HepG2 (cell line): ENCODE data around the gene DFFA. TPM values are rescaled to one million over a fixed set of nuclear protein-coding genes. Genes with fewer than 3 reads are reported as not detected.
A peak's percentile ranks its signal among the peaks of the same experiment; 100 is the strongest.

ENCODE experiments used
- ATAC-seq: fragments of 200-7000 bp; cut with Tn5 transposase; 3 replicates; pipeline ENCODE4 v1.9.1; 2020; ENCODE audit warnings: mild to moderate bottlenecking, moderate library complexity
- BruUV-seq: library from RNA; stranded (reverse); fragments of 400-500 nt; replicated peaks from 2 replicates; lab custom pipeline; 2021; lab: Mats Ljungman, UMichigan
- CTCF ChIA-PET: fragments of 300-600 bp; formaldehyde crosslinking; extraction: SDS; loops from one replicate; lab custom pipeline; 2021; ENCODE audit warnings: low total read pairs, inconsistent platforms, low intra/inter-chr PET ratio; lab: Yijun Ruan, JAX
- POLR2A ChIA-PET: fragments of 350-600 bp; sonication (Branson Sonifier 250); formaldehyde crosslinking; loops from one replicate; lab custom pipeline; 2020; ENCODE audit warnings: antibody characterized with exemption, inconsistent platforms; lab: Yijun Ruan, JAX
- DNase-seq: peaks from one replicate; pipeline ENCODE4 v3.0.0-alpha.2; 2015; ENCODE audit warnings: low spot score
- FAIRE-seq: peaks from 3 replicates; lab custom pipeline; 2011; peaks lifted over from hg19 to GRCh38; lab: Jason Lieb, UNC
- H2AFZ ChIP-seq: one replicate; pipeline ENCODE4 v1.6.1; 2011; ENCODE audit warnings: low read length, inconsistent platforms
- H3K27ac ChIP-seq: fragments of 300-600 bp; 3 replicates; pipeline ENCODE4 v1.8.0; 2011; ENCODE audit warnings: mixed run types, mild to moderate bottlenecking, mixed read lengths, low read length, inconsistent platforms; ENCODE audit not compliant: insufficient read depth; ENCODE audit errors: extremely low read length
- H3K27me3 ChIP-seq, 2 experiments: fragments of 200-600 bp in 1 of 2; 2 replicates in 1 of 2; 3 replicates in 1 of 2; pipeline versions ENCODE4 v1.6.0 to v1.8.0; 2011; ENCODE audit warnings: low read length in 2 of 2, mild to moderate bottlenecking in 2 of 2, moderate library complexity in 2 of 2, inconsistent platforms in 1 of 2; ENCODE audit not compliant: insufficient read depth in 2 of 2, control insufficient read depth in 1 of 2
- H3K36me3 ChIP-seq, 2 experiments: fragments of 200-600 bp in 1 of 2; replicated peaks in 1 of 2; 2 replicates in 1 of 2; 3 replicates in 1 of 2; pipeline versions ENCODE4 v1.5.1 to v1.8.0; 2011; ENCODE audit warnings: low read length in 2 of 2, inconsistent platforms in 1 of 2; ENCODE audit not compliant: insufficient read depth in 2 of 2, control insufficient read depth in 1 of 2
- H3K4me1 ChIP-seq: 2 replicates; pipeline ENCODE4 v1.5.1; 2012; ENCODE audit warnings: low read length, inconsistent platforms; ENCODE audit not compliant: insufficient read depth
- H3K4me2 ChIP-seq: 2 replicates; pipeline ENCODE4 v1.6.0; 2011; ENCODE audit warnings: low read depth, low read length, inconsistent platforms
- H3K4me3 ChIP-seq, 3 experiments: fragments of 200-600 bp in 1 of 3; sonication (generic), shearing (Covaris generic) in 1 of 3; replicated peaks in 1 of 3; 2 replicates each; pipeline ENCODE4 v1.5.1; 2011 to 2016; ENCODE audit warnings: low read length in 3 of 3, inconsistent platforms in 2 of 3, low read depth in 2 of 3, mild to moderate bottlenecking in 2 of 3, control low read depth in 1 of 3, mixed read lengths in 1 of 3; ENCODE audit not compliant: insufficient read depth in 1 of 3
- H3K79me2 ChIP-seq: one replicate; pipeline ENCODE4 v1.6.1; 2011; ENCODE audit warnings: low read length, inconsistent platforms; ENCODE audit not compliant: insufficient read depth
- H3K9ac ChIP-seq: 2 replicates; pipeline ENCODE4 v1.6.0; 2011; ENCODE audit warnings: mild to moderate bottlenecking, low read depth, low read length, inconsistent platforms; ENCODE audit not compliant: insufficient read depth
- H3K9me3 ChIP-seq: 2 replicates; pipeline ENCODE4 v1.5.1; 2012; ENCODE audit warnings: mild to moderate bottlenecking, low read length
- H4K20me1 ChIP-seq: 2 replicates; pipeline ENCODE4 v1.6.0; 2011; ENCODE audit warnings: inconsistent platforms, mild to moderate bottlenecking, low read length, moderate library complexity; ENCODE audit not compliant: insufficient read depth
- BHLHE40 ChIP-seq: IDR thresholded peaks from 2 replicates; pipeline ENCODE4 v1.6.1; 2011; ENCODE audit warnings: low read length, improper control_type of control experiment
- HIC2 ChIP-seq: sonication (generic); formaldehyde crosslinking; IDR thresholded peaks from 2 replicates; pipeline ENCODE4 v1.9.0; 2022; ENCODE audit warnings: low read depth, missing genetic modification reagents
- RCOR2 ChIP-seq: IDR thresholded peaks from 2 replicates; pipeline ENCODE4 v1.6.1; 2016; ENCODE audit warnings: missing biosample characterization, missing genetic modification reagents
- RFXAP ChIP-seq: sonication (generic); formaldehyde crosslinking; IDR thresholded peaks from 2 replicates; pipeline ENCODE4 v1.4.0; 2020; ENCODE audit warnings: missing genetic modification reagents, borderline replicate concordance
- RNF2 ChIP-seq: fragments of 450-650 bp; conservative IDR thresholded peaks from 2 replicates; pipeline ENCODE4 v1.6.1; 2016; ENCODE audit warnings: low read depth
- ZNF281 ChIP-seq: sonication (generic); formaldehyde crosslinking; IDR thresholded peaks from 2 replicates; pipeline ENCODE4 v1.4.0; 2020; ENCODE audit warnings: missing genetic modification reagents, borderline replicate concordance
- ZNF318 ChIP-seq: sonication (generic); formaldehyde crosslinking; IDR thresholded peaks from 2 replicates; pipeline ENCODE4 v1.4.0; 2020; ENCODE audit warnings: mild to moderate bottlenecking, missing genetic modification reagents
- ZNF619 ChIP-seq: sonication (generic); formaldehyde crosslinking; IDR thresholded peaks from 2 replicates; pipeline ENCODE4 v1.4.0; 2020; ENCODE audit warnings: mild to moderate bottlenecking, missing genetic modification reagents
- ZNF772 ChIP-seq: sonication (generic); formaldehyde crosslinking; IDR thresholded peaks from 2 replicates; pipeline ENCODE4 v1.5.0; 2020; ENCODE audit warnings: mild to moderate bottlenecking, missing genetic modification reagents
- WGBS: methylation state at CpG from one replicate; pipeline ENCODE4 v1.1.6; 2017; ENCODE audit warnings: low lambda C conversion rate; 5-methylcytosine and 5-hydroxymethylcytosine counted together
- in situ Hi-C: cut with HindIII; loops from 2 replicates; pipeline ENCODE4 v1.10.0; 2017; ENCODE audit warnings: low pct_unique_long_range_greater_than_20kb; ENCODE audit not compliant: extremely low pct_ligation_motif_present
- intact Hi-C: fragments of 100-400 bp; cut with micrococcal nuclease; formaldehyde crosslinking; loops from one replicate; pipeline ENCODE4 v1.10.0; 2022; ENCODE audit not compliant: unreplicated experiment
- polyA plus RNA-seq, 8 experiments: library from polyadenylated mRNA; depleted of rRNA in 3 of 8; stranded (reverse) in 7 of 8; unstranded in 1 of 8; fragments of >200 nt; fragmentation: Illumina TruSeq in 4 of 8; extraction: Trizol in 4 of 8; gene quantifications; 2 replicates each; pipeline versions ENCODE4 v1.2.1 to v1.2.3, GENCODE V29; 2011 to 2016; ENCODE audit warnings: low read depth in 4 of 8, missing spikeins in 1 of 8, mixed read lengths in 1 of 8; ENCODE audit not compliant: insufficient read depth in 1 of 8
- total RNA-seq, 5 experiments: library from RNA; depleted of rRNA; stranded (reverse); fragments of >200 nt; fragmentation: Illumina TruSeq; extraction: Trizol; gene quantifications; 2 replicates each; pipeline ENCODE4 v1.2.3, GENCODE V29; 2016; ENCODE audit warnings: low read depth in 1 of 5

The DFFA gene
- total and polyA plus RNA-seq, 2 of the 13 experiments (the other 11 are each of a cell fraction or from before 2014, with no cell fraction given): 16.5 to 33.9 TPM

GRCh38 chr1:10430216-10431069 lies 41.9 kb downstream of the DFFA start, which contains the start of gene CENPS:
Gene CENPS, plus strand, starts transcription at chr1:10430433. Its CDS starts 85 bp downstream, at chr1:10430518.
- Histone ChIP-seq H3K4me1 (peaks cover 53% of the 10 kb centered on the region), H3K4me2 (peak within 1 kb of the TSS; percentile 97), H3K4me3 (peak within 1 kb of the TSS; percentile 63 to 79 (median 78)), H2AFZ (peak within 1 kb of the TSS; percentile 70), H3K9ac (peak within 1 kb of the TSS; percentile 79), H3K27ac (peak within 1 kb of the TSS; percentile 76), H3K36me3 (no peaks in the 10 kb centered on the region), H4K20me1 (no peaks in the 10 kb centered on the region), H3K9me3 (no peaks in the 10 kb centered on the region), H3K79me2 (peaks cover 5% of the 10 kb centered on the region), H3K27me3 (no peaks in the 10 kb centered on the region)
- in situ Hi-C loops: loop anchor here (5.0 kb wide), 1 partner anchor 67 kb away; no protein-coding TSS in a partner anchor
- ChIA-PET POLR2A (interaction anchor here (0.6 to 2.1 kb wide), 5 partner anchors 32 to 82 kb away, joined by 3 to 8 read pairs (median 5); partner anchors contain the start of genes DFFA and PGD), CTCF (interaction anchor here (1.4 to 4.5 kb wide), 4 partner anchors 45 to 64 kb away, joined by 3 to 46 read pairs (median 14); no protein-coding TSS in a partner anchor)
- intact Hi-C loops: loop anchor here (1.0 to 5.0 kb wide), 2 partner anchors 42 to 64 kb away; partner anchors contain the start of genes DFFA and PEX14
- peak; percentile 36 for FAIRE-seq
- ATAC-seq: peak; percentile 92
- 0% methylated on average over 26 of the region's 95 CpGs for WGBS
- peak; percentile 82 for DNase-seq
- BruUV-seq: TSS peak; percentile 63
- 0 out of 2 replicates have a peak, but pooled peaks have one; percentile 47 for TF ChIP-seq ZNF281 (CRISPR knock-in tag)
- no peak for TF ChIP-seq BHLHE40
- peak; percentile 99 for TF ChIP-seq RNF2
- TF ChIP-seq RFXAP: peak; percentile 68; the same call in 1 of the 2 replicates
- TF ChIP-seq ZNF318 (CRISPR knock-in tag): no peak
- TF ChIP-seq RCOR2: no peak; the same call in 1 of the 2 replicates
- peak; percentile 70 for TF ChIP-seq ZNF619 (CRISPR knock-in tag)
- peak; percentile 75; the same call in 1 of the 2 replicates for TF ChIP-seq HIC2
- TF ChIP-seq ZNF772 (CRISPR knock-in tag): peak; percentile 31; the same call in 1 of the 2 replicates
